ENCODE results near the gene FKBP7.

FKBP7 gene

DNA sequence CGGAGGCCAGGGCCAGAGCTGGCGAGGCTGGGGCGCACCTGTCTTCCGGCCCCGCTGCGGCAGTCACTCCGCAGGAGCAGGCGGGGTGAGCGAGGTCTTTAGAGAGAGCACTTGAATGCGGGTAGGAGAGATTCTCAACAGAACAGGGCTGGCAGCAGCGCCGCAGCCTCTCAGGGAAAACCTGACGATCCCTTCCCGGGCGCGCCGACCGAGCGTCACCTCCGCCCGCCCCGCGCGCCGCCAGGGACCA lies 28.0 kb downstream of the FKBP7 start:
- TF ChIP-seq, protein P1, sequence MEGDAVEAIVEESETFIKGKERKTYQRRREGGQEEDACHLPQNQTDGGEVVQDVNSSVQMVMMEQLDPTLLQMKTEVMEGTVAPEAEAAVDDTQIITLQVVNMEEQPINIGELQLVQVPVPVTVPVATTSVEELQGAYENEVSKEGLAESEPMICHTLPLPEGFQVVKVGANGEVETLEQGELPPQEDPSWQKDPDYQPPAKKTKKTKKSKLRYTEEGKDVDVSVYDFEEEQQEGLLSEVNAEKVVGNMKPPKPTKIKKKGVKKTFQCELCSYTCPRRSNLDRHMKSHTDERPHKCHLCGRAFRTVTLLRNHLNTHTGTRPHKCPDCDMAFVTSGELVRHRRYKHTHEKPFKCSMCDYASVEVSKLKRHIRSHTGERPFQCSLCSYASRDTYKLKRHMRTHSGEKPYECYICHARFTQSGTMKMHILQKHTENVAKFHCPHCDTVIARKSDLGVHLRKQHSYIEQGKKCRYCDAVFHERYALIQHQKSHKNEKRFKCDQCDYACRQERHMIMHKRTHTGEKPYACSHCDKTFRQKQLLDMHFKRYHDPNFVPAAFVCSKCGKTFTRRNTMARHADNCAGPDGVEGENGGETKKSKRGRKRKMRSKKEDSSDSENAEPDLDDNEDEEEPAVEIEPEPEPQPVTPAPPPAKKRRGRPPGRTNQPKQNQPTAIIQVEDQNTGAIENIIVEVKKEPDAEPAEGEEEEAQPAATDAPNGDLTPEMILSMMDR (IDR thresholded peaks at IDR 0.05; ENCODE audit: insufficient read depth, low read depth, low read length, missing control alignments), result no peak
- peak; percentile 71 for DNase-seq (ENCODE audit: low read depth)
- H3K4me3 ChIP-seq (ENCODE audit: low read length), result peak overlapping the region; percentile 73

DNA sequence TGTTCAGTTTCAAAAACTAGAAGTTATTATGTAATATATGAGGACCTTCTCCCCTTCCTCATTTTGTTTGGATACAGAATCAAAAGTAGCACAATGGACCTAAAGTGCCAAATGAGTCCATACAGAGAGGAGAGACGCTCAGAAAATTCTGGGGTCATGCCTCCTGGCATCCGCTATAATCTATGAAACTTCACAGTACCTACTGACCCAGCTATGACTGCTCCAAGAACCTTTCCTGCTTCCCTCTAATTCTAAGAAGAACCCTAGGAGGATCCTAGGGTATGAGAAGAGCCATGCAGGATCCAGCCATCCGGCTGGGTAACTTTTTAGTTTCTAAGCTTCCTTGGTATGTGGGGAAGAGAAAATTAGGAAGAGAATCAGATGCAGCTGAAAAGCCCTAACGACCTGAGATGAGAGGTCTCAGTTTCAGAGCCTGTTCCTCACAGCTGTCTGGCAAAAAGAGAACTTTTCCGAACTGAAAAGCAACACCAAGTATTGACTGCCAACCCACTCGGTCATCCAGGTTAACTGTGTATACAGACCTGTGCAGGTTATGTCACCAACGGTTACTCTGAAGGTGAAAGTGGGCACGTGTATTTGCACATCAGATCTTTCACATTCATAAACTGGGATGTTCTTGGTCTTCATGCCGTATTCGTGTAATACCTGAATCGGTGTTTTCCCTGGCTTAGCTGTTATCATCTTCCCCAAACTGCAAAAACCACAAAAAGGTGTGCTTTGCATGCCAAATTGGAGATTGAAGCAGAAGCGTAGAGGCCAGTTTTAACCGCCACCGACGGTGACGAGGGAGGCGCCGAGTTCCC lies 28.5 kb downstream of the FKBP7 start:
- peak overlapping the region; percentile 73 for H3K4me3 ChIP-seq (ENCODE audit: low read length)
- DNase-seq (ENCODE audit: low read depth), result peak; percentile 17
- TF ChIP-seq, protein P1 (IDR thresholded peaks at IDR 0.05; ENCODE audit: insufficient read depth, low read depth, low read length, missing control alignments), result no peak

DNA sequence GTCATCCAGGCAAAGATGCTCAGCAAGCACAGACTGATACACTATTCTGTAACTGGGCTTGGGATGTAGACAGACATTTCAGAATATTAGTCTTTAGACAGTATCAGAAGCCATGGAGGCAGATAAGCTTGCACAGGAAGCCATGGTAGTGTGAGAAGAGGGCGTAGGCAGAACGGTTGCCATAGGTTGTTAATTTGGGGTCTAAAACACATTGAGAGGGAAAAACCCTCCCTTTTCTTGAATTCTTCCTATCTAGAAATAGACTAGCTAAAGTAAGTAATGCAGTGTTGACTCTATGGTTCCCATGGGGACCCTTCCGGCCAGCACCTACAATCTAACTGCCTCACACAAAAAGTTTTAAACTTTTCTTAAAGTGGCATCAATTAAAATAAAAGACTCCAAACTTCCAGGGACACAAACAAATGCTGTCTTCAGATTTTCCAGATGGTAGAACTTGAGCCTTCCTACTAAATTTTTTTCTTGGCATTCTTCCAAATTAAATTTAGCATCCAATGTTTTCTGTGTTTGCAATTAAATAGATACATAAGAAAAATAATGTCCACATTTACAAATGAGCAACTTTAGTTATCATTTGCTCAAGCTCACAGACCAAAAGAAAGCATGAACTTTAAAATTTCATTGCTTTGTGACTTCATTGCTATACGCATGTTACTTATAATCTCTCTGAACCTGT lies 29.3 kb downstream of the FKBP7 start:
- no peak for DNase-seq (ENCODE audit: low read depth)
- TF ChIP-seq, protein P1 (IDR thresholded peaks at IDR 0.05; ENCODE audit: insufficient read depth, low read depth, low read length, missing control alignments), result no peak
- H3K4me3 ChIP-seq (ENCODE audit: low read length), result peak overlapping the region; percentile 73

DNA sequence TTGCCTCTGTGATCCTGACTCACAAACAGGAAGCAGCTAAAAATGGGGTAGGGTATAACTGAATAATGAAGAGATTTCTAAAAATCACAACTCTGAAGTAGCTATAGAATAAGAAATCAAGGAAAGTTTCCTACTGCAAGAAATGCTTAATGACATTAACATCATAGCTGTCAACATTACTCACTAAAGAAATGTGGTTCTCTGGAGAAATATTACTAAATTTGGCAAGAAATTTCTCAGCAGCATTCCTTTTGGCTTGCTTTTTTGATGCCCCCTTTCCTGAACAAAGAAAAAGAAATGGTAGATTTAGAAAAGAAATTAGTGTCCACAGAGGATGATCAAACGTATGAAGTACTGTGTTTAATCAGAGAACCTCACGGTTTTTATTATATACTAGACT lies 37.0 kb downstream of the FKBP7 start:
- H3K4me3 ChIP-seq (ENCODE audit: low read length), result no peak overlapping the region
- TF ChIP-seq, protein P1 (IDR thresholded peaks at IDR 0.05; ENCODE audit: insufficient read depth, low read depth, low read length, missing control alignments), result no peak
- no peak for DNase-seq (ENCODE audit: low read depth)

DNA sequence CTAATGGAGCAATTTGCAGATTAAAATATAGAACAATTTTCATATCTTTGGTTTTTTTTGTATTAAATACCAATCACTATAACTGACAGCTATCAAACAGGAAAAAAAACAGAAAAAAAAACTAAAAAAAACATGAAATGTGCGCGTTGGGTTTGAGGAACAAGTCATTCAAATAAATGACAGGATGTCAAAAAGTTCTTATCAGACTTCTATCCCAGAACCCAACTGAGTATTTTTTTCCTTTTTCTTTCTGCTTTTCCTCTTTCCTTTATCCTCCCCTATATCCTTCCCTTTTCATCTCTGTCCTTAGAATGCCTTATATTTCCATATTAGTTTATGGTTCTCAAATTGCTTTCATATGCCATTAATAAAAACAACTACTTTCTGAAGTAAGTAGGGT lies 41.7 kb downstream of the FKBP7 start:
- TF ChIP-seq, protein P1 (IDR thresholded peaks at IDR 0.05; ENCODE audit: insufficient read depth, low read depth, low read length, missing control alignments), result no peak
- H3K4me3 ChIP-seq (ENCODE audit: low read length), result no peak overlapping the region
- DNase-seq (ENCODE audit: low read depth), result no peak

DNA sequence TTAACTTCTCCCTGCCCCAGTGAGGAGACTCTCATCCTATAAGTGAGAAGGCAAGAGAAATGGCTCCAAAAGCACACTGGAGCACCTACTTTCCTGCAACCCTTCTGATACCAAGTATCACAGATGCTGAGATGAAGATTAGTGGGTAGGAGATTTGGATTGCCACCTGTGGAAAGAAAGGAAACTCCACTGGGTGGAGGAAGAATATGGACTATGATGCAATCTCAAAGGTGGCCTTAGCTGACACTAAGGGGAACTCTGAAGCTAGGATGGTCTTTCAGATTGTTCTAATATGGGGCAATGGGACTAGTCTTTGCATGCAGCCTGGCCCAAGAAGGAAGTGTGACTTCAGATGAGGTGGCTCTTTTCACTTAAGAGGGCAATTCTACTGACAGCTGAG lies 49.1 kb downstream of the FKBP7 start:
- no peak for DNase-seq (ENCODE audit: low read depth)
- no peak overlapping the region for H3K4me3 ChIP-seq (ENCODE audit: low read length)
- TF ChIP-seq, protein P1 (IDR thresholded peaks at IDR 0.05; ENCODE audit: insufficient read depth, low read depth, low read length, missing control alignments), result no peak
